Measurements from ENCODE around the gene RNF212.
A peak's percentile ranks its signal among the peaks of the same experiment; 100 is the strongest.
"Not testable (repeated sequence)": the region's sequence is repeated elsewhere in the genome, so short reads cannot be mapped to it uniquely, and the experiment has no call there.

The RNF212 gene

GRCh38 chr4:1046581-1047011 lies 66.8 kb downstream of the RNF212 start:
- DNase-seq, result not testable (repeated sequence)

GRCh38 chr4:1045595-1046201 lies 67.7 kb downstream of the RNF212 start:
- DNase-seq, result no peak

- DNase-seq, result no peak
Measured at GRCh38 chr4:1045193-1045594, 68.2 kb downstream of the RNF212 start.

GRCh38 chr4:1044469-1045192 lies 68.7 kb downstream of the RNF212 start:
- DNase-seq, result no peak

GRCh38 chr4:1043651-1044468 lies 69.5 kb downstream of the RNF212 start:
- DNase-seq, result peak; percentile 36

GRCh38 chr4:1043162-1043561 lies 70.2 kb downstream of the RNF212 start:
- no peak for DNase-seq

GRCh38 chr4:1042352-1043055 lies 70.9 kb downstream of the RNF212 start:
- DNase-seq, result no peak

- no peak for DNase-seq
Measured at GRCh38 chr4:1041936-1042330, 71.4 kb downstream of the RNF212 start.

- no peak for DNase-seq
Measured at GRCh38 chr4:1041147-1041935, 72.0 kb downstream of the RNF212 start.

- DNase-seq, result no peak
Measured at GRCh38 chr4:1040344-1041146, 72.8 kb downstream of the RNF212 start.

GRCh38 chr4:1039493-1040343 lies 73.6 kb downstream of the RNF212 start:
- DNase-seq, result no peak

- DNase-seq, result no peak
Measured at GRCh38 chr4:1038948-1039492, 74.3 kb downstream of the RNF212 start.

GRCh38 chr4:1036976-1037810 lies 76.2 kb downstream of the RNF212 start:
- no peak for DNase-seq

- DNase-seq, result no peak
Measured at GRCh38 chr4:1036095-1036494, 77.3 kb downstream of the RNF212 start.

- DNase-seq, result no peak
Measured at GRCh38 chr4:1035510-1035909, 77.9 kb downstream of the RNF212 start.

- no peak for DNase-seq
Measured at GRCh38 chr4:1033840-1034551, 79.4 kb downstream of the RNF212 start.

- no peak for DNase-seq
Measured at GRCh38 chr4:1032861-1033260, 80.5 kb downstream of the RNF212 start.
